Right renal pelvis (tissue), 4 donors: ENCODE results near the gene HOOK2. TPM values are rescaled to one million over a fixed set of nuclear protein-coding genes. Genes with fewer than 3 reads are reported as not detected.
"Not testable (repeated sequence)": the region's sequence is repeated elsewhere in the genome, so short reads cannot be mapped to it uniquely, and the experiment has no call there.

Experiments
- DNase-seq, 4 donors: peaks; one replicate each; pipeline ENCODE4 v3.0.0-alpha.2; 2013; ENCODE audit warnings: low read depth in 4 of 4, low spot score in 3 of 4, missing footprints in 1 of 4
- polyA plus RNA-seq, 4 donors: library from polyadenylated mRNA; unstranded; fragments of 120-200 nt; gene quantifications; one replicate each; pipeline ENCODE4 v1.2.1, GENCODE V29; 2013; ENCODE audit not compliant: insufficient read length in 4 of 4

Gene HOOK2
- polyA plus RNA-seq, 4 donors, result 39.0 to 61.9 (median 42.5) TPM

GRCh38 chr19:12723381-12723640 lies 52.0 kb downstream of the HOOK2 start:
- no peak for DNase-seq

- peak; percentile 92 to 99 (median 98) for DNase-seq
Measured at GRCh38 chr19:12722566-12723380, 52.6 kb downstream of the HOOK2 start.

GRCh38 chr19:12721656-12722565 lies 53.4 kb downstream of the HOOK2 start:
- peak in 3 of 4 donors; percentile 51 to 57 (median 51) for DNase-seq

DNA sequence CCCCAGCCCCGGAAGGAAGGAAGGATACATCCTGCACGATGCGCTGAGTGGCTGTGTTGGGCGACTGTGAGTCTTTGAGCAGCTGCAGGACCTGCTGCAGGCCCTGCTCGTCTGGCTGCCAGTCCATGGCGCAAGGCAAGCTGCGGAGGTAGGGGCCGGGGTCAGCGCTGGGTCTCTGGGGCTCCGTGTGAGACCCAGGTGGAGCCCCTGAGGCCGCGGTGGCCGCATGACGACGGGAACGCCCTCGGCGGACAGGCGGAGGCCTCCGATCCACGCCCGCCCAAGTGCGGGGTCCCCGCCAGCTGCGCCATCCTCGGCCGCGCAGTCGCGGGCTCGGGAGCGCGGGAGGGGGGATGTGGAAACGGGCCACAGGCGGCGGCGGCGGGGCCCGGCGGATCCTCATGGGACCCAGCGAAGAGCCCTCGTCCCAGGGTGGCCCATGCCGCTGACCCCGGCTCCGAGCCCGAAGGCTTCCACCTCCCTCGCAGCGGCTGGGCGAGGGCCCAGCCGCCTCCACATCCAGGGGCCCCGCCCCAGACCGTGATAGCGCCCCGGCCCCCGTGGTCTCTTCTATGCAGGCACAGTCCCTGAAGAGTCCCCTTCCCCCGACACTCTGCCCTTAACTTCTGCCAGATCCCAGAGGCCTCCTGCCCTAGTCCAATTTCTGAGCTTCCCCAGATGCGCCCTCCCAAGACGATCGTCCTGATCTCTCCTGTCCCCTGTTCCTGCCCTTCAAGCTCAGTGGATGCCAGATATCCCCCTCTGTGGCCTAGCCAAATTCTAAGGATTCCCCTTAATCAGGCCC lies 54.3 kb downstream of the HOOK2 start:
- no peak for DNase-seq

GRCh38 chr19:12720296-12720695 lies 55.1 kb downstream of the HOOK2 start:
- no peak for DNase-seq

DNA sequence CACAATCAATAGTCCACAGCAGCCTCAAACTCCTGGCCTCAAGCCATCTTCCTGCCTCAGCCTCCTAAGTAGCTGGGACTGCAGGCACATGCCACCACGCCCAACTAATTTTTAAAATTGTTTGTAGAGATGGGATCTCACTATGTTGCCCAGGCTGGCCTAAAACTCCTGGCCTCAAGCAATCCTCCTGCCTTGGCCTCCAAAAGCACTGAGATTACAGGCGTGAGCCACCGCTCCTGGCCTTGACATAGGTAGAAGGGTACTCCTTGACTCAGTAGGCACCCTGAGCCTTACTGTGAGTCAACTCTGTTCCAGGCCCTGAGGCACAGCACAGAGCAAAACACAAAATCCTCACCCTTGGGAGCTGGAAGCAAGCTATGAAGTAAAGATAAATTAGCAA lies 59.4 kb downstream of the HOOK2 start:
- DNase-seq, result no peak

DNA sequence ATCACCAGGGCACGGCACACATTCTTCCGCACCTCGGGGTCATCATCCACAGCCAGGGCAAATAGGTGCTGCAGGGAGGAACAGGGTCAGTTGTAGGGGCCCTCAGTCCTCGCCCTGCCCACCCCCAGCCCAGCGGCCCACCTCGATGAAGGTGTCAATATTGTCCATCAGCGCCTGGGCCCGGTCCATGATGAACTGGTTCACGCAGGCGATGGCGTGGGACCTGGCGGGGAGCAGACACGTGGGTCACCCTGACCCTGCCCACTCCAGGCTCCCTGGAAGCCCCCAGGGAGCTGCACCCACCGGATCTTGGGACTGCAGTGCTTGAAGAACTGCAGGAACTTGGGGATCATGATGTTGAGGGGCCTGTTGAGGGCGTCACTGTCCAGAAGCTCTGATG lies 60.2 kb downstream of the HOOK2 start:
- DNase-seq, result no peak

DNA sequence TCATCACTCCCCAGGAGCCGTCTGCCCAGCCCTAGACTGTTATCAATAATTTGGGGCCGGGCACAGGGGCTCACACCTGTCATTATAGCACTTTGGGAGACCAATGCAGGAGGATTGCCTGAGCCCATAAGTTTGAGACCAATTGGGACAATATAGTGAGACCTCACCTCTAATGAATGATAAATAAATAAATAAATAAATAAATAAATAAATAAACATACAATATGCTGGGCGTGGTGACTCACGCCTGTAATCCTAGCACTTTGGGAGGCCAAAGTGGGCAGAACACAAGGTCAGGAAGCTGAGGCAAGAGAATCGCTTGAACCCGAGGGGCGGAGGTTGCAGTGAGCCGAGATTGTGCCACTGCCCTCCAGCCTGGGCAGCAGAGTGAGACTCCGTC lies 62.0 kb downstream of the HOOK2 start:
- DNase-seq, result not testable (repeated sequence)

Other genes starting within 250 kb of the HOOK2 start
- 10 to 100 TPM; 13.5 to 15.9 (median 14.9) TPM for gene ZNF564, start 224.1 kb downstream of the HOOK2 start, polyA plus RNA-seq
- 1 to 10 TPM; 3.9 to 5.1 (median 4.9) TPM for gene ZNF490, start 164.7 kb downstream of the HOOK2 start, polyA plus RNA-seq
- 10 to 100 TPM; 18.3 to 26.1 (median 24.1) TPM for gene ZNF791, start 164.6 kb downstream of the HOOK2 start, polyA plus RNA-seq
- 10 to 100 TPM; 24.9 to 35.3 (median 29.7) TPM for gene MAN2B1, start 108.8 kb downstream of the HOOK2 start, polyA plus RNA-seq
- gene WDR83, start 108.7 kb downstream of the HOOK2 start, polyA plus RNA-seq, result 10 to 100 TPM; 14.1 to 21.4 (median 15.0) TPM
- gene DHPS, start 93.7 kb downstream of the HOOK2 start, polyA plus RNA-seq, result 10 to 100 TPM; 70.5 to 84.3 (median 75.8) TPM
- gene GNG14, start 87.6 kb downstream of the HOOK2 start, polyA plus RNA-seq, result under 1 TPM in 2 of 4 donors, not detected in 2; 0.39 to 0.56 TPM
- gene FBXW9, start 78.9 kb downstream of the HOOK2 start, polyA plus RNA-seq, result 10 to 100 TPM; 12.1 to 18.5 (median 13.1) TPM
- gene TNPO2, start 51.6 kb downstream of the HOOK2 start, polyA plus RNA-seq, result 10 to 100 TPM; 65.4 to 76.8 (median 68.6) TPM
- gene TRIR, start 40.9 kb downstream of the HOOK2 start, polyA plus RNA-seq, result 100 to 1,000 TPM; 155 to 204 (median 164) TPM
- gene GET3, start 38.1 kb downstream of the HOOK2 start, polyA plus RNA-seq, result 10 to 100 TPM; 80.1 to 95.8 (median 88.6) TPM
- under 1 TPM in 1 of 4 donors, not detected in 3; 0.12 TPM for gene BEST2, start 23.8 kb downstream of the HOOK2 start, polyA plus RNA-seq
- gene JUNB, start 15.9 kb upstream of the HOOK2 start, polyA plus RNA-seq, result 10 to 100 TPM; 20.1 to 50.8 (median 38.2) TPM
- gene PRDX2, start 26.2 kb upstream of the HOOK2 start, polyA plus RNA-seq, result 100 to 1,000 TPM; 295 to 351 (median 312) TPM
- 10 to 100 TPM in 1 of 4 donors, 1 to 10 TPM in 3; 5.6 to 13.3 (median 7.5) TPM for gene THSD8, start 26.5 kb upstream of the HOOK2 start, polyA plus RNA-seq
- 10 to 100 TPM; 29.2 to 42.0 (median 31.2) TPM for gene RNASEH2A, start 31.0 kb upstream of the HOOK2 start, polyA plus RNA-seq
- under 1 TPM in 1 of 4 donors, not detected in 3; 0.08 TPM for gene RTBDN, start 59.0 kb upstream of the HOOK2 start, polyA plus RNA-seq
- gene MAST1, start 63.0 kb upstream of the HOOK2 start, polyA plus RNA-seq, result 1 to 10 TPM in 2 of 4 donors, under 1 TPM in 2; 0.91 to 1.6 (median 1.1) TPM
- 10 to 100 TPM; 11.9 to 16.2 (median 12.7) TPM for gene DNASE2, start 105.9 kb upstream of the HOOK2 start, polyA plus RNA-seq
- gene KLF1, start 111.6 kb upstream of the HOOK2 start, polyA plus RNA-seq, result under 1 TPM; 0.41 to 0.49 (median 0.44) TPM
- 10 to 100 TPM; 24.7 to 36.2 (median 30.4) TPM for gene GCDH, start 115.6 kb upstream of the HOOK2 start, polyA plus RNA-seq
- 1 to 10 TPM; 2.0 to 3.2 (median 2.9) TPM for gene SYCE2, start 143.7 kb upstream of the HOOK2 start, polyA plus RNA-seq
- 10 to 100 TPM; 48.8 to 62.7 (median 49.4) TPM for gene FARSA, start 158.2 kb upstream of the HOOK2 start, polyA plus RNA-seq
- gene CALR, start 163.1 kb upstream of the HOOK2 start, polyA plus RNA-seq, result 100 to 1,000 TPM; 804 to 950 (median 938) TPM
- 10 to 100 TPM; 73.2 to 97.1 (median 81.5) TPM for gene RAD23A, start 170.3 kb upstream of the HOOK2 start, polyA plus RNA-seq
- gene GADD45GIP1, start 181.7 kb upstream of the HOOK2 start, polyA plus RNA-seq, result 10 to 100 TPM; 27.8 to 45.8 (median 30.0) TPM
- gene DAND5, start 194.0 kb upstream of the HOOK2 start, polyA plus RNA-seq, result under 1 TPM in 2 of 4 donors, not detected in 2; 0.10 to 0.14 TPM
- 10 to 100 TPM; 18.4 to 24.8 (median 19.4) TPM for gene NFIX, start 219.9 kb upstream of the HOOK2 start, polyA plus RNA-seq